GM12878 (cell line): ENCODE data around the gene TTC9B. TPM values are rescaled to one million over a fixed set of nuclear protein-coding genes. Genes with fewer than 3 reads are reported as not detected.

Experiments
- ATAC-seq: fragments of 200-7000 bp; cut with Tn5 transposase; 3 replicates; pipeline ENCODE4 v1.9.1; 2020; ENCODE audit warnings: mild to moderate bottlenecking, moderate library complexity
- BruUV-seq: library from RNA; stranded (reverse); fragments of 400-500 nt; replicated peaks from 2 replicates; lab custom pipeline; 2021; lab: Mats Ljungman, UMichigan
- CTCF ChIA-PET: fragments of 300-600 bp; sonication (Branson Sonifier 250); formaldehyde crosslinking; extraction: SDS; loops from one replicate; lab custom pipeline; 2021; ENCODE audit warnings: inconsistent platforms; lab: Yijun Ruan, JAX
- POLR2A ChIA-PET: fragments of 350-600 bp; formaldehyde crosslinking; extraction: SDS; loops from one replicate; lab custom pipeline; 2021; ENCODE audit warnings: inconsistent platforms; lab: Charles Lee
- RAD21 ChIA-PET: fragments of 300-600 bp; sonication (Branson Sonifier 250); formaldehyde crosslinking; loops from one replicate; lab custom pipeline; 2023; ENCODE audit warnings: antibody characterized with exemption; ENCODE audit not compliant: unreplicated experiment; lab: Charles Lee
- SMC1A ChIA-PET: fragments of 300-600 bp; sonication (Branson Sonifier 250); formaldehyde crosslinking; loops from one replicate; lab custom pipeline; 2023; ENCODE audit not compliant: unreplicated experiment, uncharacterized antibody; lab: Charles Lee
- DNase-seq: peaks from one replicate; pipeline ENCODE4 v3.0.0-alpha.2; 2011; ENCODE audit warnings: low read depth, low spot score
- FAIRE-seq: peaks from 3 replicates; lab custom pipeline; 2011; peaks lifted over from hg19 to GRCh38; lab: Jason Lieb, UNC
- H2AFZ ChIP-seq: 2 replicates; pipeline ENCODE4 v1.6.0; 2011; ENCODE audit warnings: low read depth, low read length, control low read depth; ENCODE audit not compliant: control insufficient read depth
- H3K27ac ChIP-seq: 2 replicates; pipeline ENCODE4 v1.5.1; 2011; ENCODE audit warnings: control low read depth; ENCODE audit not compliant: control insufficient read depth, insufficient read depth
- H3K27me3 ChIP-seq, 2 experiments: replicated peaks in 1 of 2; 2 replicates each; pipeline versions ENCODE4 v1.6.0 to v1.6.1; 2011; ENCODE audit warnings: low read length in 1 of 2; ENCODE audit not compliant: control insufficient read depth in 2 of 2, insufficient read depth in 2 of 2
- H3K36me3 ChIP-seq, 2 experiments: 2 replicates each; pipeline ENCODE4 v1.5.1; 2011; ENCODE audit warnings: low read length in 1 of 2; ENCODE audit not compliant: control insufficient read depth in 2 of 2, insufficient read depth in 2 of 2
- H3K4me1 ChIP-seq: 2 replicates; pipeline ENCODE4 v1.6.1; 2011; ENCODE audit warnings: mild to moderate bottlenecking, low read length, moderate library complexity, mixed read lengths; ENCODE audit not compliant: control insufficient read depth, insufficient read depth
- H3K4me2 ChIP-seq: 2 replicates; pipeline ENCODE4 v1.6.0; 2011; ENCODE audit warnings: control low read depth; ENCODE audit not compliant: control insufficient read depth, insufficient read depth
- H3K4me3 ChIP-seq: fragments of 200-600 bp; sonication (generic); 2 replicates; pipeline ENCODE4 v1.5.1; 2016
- H3K79me2 ChIP-seq: 2 replicates; pipeline ENCODE4 v1.6.0; 2011; ENCODE audit warnings: low read length; ENCODE audit not compliant: control insufficient read depth, insufficient read depth
- H3K9ac ChIP-seq: 2 replicates; pipeline ENCODE4 v1.8.0; 2011; ENCODE audit warnings: low read length, control low read depth, mixed read lengths; ENCODE audit not compliant: control insufficient read depth, insufficient read depth
- H3K9me3 ChIP-seq: replicated peaks from 3 replicates; pipeline ENCODE4 v1.5.1; 2011; ENCODE audit warnings: mild to moderate bottlenecking, low read length; ENCODE audit not compliant: control insufficient read depth, insufficient read depth
- H4K20me1 ChIP-seq: 2 replicates; pipeline ENCODE4 v1.6.0; 2011; ENCODE audit not compliant: control insufficient read depth, insufficient read depth
- BRCA1 ChIP-seq: IDR thresholded peaks from 2 replicates; pipeline ENCODE4 v1.6.1; 2011; ENCODE audit warnings: low read depth, low read length, improper control_type of control experiment
- KAT2A ChIP-seq: conservative IDR thresholded peaks from 2 replicates; pipeline ENCODE4 v1.6.1; 2011; ENCODE audit warnings: low read depth, low read length; ENCODE audit not compliant: control insufficient read depth
- MEF2B ChIP-seq: fragments of 450-650 bp; IDR thresholded peaks from 2 replicates; pipeline ENCODE4 v1.6.1; 2018; ENCODE audit warnings: mild to moderate bottlenecking, moderate library complexity; ENCODE audit not compliant: partially characterized antibody, poor library complexity, severe bottlenecking
- MYC ChIP-seq: IDR thresholded peaks from 2 replicates; pipeline ENCODE4 v1.6.1; 2011; ENCODE audit warnings: mild to moderate bottlenecking, low read length, moderate library complexity, inconsistent platforms; ENCODE audit not compliant: insufficient read depth, insufficient replicate concordance, insufficient read length, severe bottlenecking
- NKRF ChIP-seq: fragments of 450-650 bp; conservative IDR thresholded peaks from 2 replicates; pipeline ENCODE4 v1.6.1; 2017; ENCODE audit warnings: mild to moderate bottlenecking, moderate library complexity
- PAX5 ChIP-seq: IDR thresholded peaks from 2 replicates; pipeline ENCODE4 v1.6.1; 2011; ENCODE audit warnings: low read depth, low read length, borderline replicate concordance
- RCOR1 ChIP-seq: conservative IDR thresholded peaks from 2 replicates; pipeline ENCODE4 v1.6.1; 2012; ENCODE audit warnings: low read depth, low read length, improper control_type of control experiment
- SIN3A ChIP-seq: IDR thresholded peaks from 2 replicates; pipeline ENCODE4 v1.6.1; 2012; ENCODE audit warnings: low read depth, low read length, improper control_type of control experiment
- WGBS: methylation state at CpG from one replicate; pipeline ENCODE4 v1.1.6; 2016; ENCODE audit warnings: low lambda C conversion rate; ENCODE audit not compliant: insufficient replicate concordance, insufficient coverage; ENCODE audit errors: missing lambda C conversion rate; 5-methylcytosine and 5-hydroxymethylcytosine counted together
- in situ Hi-C: fragments of 300-500 bp; cut with MboI; formaldehyde crosslinking; loops from 9 replicates; pipeline ENCODE4 v1.14.3; 2018; ENCODE audit warnings: mixed read lengths
- intact Hi-C: fragments of 100-400 bp; cut with micrococcal nuclease; formaldehyde crosslinking; loops from one replicate; pipeline ENCODE4 v1.14.2; 2022; ENCODE audit not compliant: unreplicated experiment
- polyA plus RNA-seq, 11 experiments: library from polyadenylated mRNA; depleted of rRNA in 4 of 11; unstranded in 6 of 11; stranded (reverse) in 5 of 11; fragments of >200 nt; fragmentation: Nextera tagmentation in 4 of 11; fragmentation: Illumina TruSeq in 1 of 11; extraction: Ambion mirVana in 4 of 11; extraction: Trizol in 1 of 11; gene quantifications; 1 replicate in 1 of 11; 2 replicates in 10 of 11; pipeline versions ENCODE4 v1.2.1 to v1.2.3, GENCODE V29; 2011 to 2016; ENCODE audit warnings: inconsistent platforms in 2 of 11, missing spikeins in 2 of 11, low read depth in 1 of 11
- total RNA-seq, 4 experiments: library from RNA; depleted of rRNA in 3 of 4; stranded (reverse); fragments of >200 nt in 3 of 4; fragmentation: Illumina TruSeq in 1 of 4; extraction: Trizol in 1 of 4; gene quantifications; 2 replicates each; pipeline versions ENCODE4 v1.2.1 to v1.2.3, GENCODE V29; 2013 to 2021
- TF ChIP-seq, protein P1 (sequence below): fragments of 450-650 bp; IDR thresholded peaks from 2 replicates; pipeline ENCODE4 v1.6.1; 2014; ENCODE audit warnings: mild to moderate bottlenecking
- TF ChIP-seq, protein P2 (sequence below): IDR thresholded peaks from 2 replicates; pipeline ENCODE4 v1.6.1; 2011; ENCODE audit warnings: mild to moderate bottlenecking, low read depth, low read length, moderate library complexity; ENCODE audit not compliant: insufficient replicate concordance

The TTC9B gene
- total and polyA plus RNA-seq, 10 of the 15 experiments (the other 5 are each of a cell fraction or from before 2014, with no cell fraction given): 0.04 to 0.14 (median 0.10) TPM; not detected in 7

DNA sequence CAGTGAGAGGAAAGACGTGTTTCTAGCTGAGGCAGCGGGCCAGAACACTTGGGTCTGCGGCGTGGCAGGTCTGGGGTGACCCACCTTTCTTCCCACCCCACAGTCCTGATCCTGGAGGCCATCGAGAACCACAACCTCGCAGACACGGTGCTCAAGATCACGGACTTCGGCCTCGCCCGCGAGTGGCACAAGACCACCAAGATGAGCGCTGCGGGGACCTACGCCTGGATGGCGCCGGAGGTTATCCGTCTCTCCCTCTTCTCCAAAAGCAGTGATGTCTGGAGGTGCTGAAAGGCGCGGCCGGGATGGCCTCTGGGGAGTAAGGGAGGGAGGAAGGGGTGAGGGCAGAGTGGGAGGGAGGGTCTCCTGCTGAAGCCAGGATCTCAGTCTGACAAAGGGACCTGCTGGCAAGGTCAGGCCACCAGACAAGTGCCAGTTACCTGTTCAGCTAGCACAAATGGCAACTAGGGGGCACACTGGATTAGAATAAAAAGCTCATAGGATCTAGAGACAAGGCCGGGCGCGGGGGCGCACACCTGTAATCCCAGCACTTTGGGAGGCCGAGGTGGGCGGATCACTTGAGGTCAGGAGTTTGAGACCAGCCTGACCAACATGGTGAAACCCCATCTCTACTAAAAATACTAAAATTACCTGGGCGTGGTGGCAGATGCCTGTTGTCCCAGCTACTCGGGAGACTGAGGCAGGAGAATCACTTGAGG, 19.8 kb downstream of the TTC9B start:
- in situ Hi-C loops: no loop called here
- Histone ChIP-seq H3K9ac (no peak overlapping the region), H3K79me2 (no peaks in the 10 kb centered on the region), H2AFZ (no peak overlapping the region), H3K27me3 (no peaks in the 10 kb centered on the region), H3K27ac (no peak overlapping the region), H3K9me3 (no peaks in the 10 kb centered on the region), H3K4me2 (no peak overlapping the region), H3K4me3 (no peak overlapping the region), H3K36me3 (no peaks in the 10 kb centered on the region), H4K20me1 (no peaks in the 10 kb centered on the region), H3K4me1 (no peaks in the 10 kb centered on the region)
- ChIA-PET RAD21 (no interaction called here), SMC1A (interaction anchor here (0.7 to 1.9 kb wide), 2 partner anchors 9 to 881 kb away, joined by 4 read pairs; no protein-coding TSS in a partner anchor), POLR2A (interaction anchor here (1.4 kb wide), 1 partner anchor 81 kb away, joined by 3 read pairs; no protein-coding TSS in a partner anchor), CTCF (interaction anchor here (0.6 to 1.2 kb wide), 2 partner anchors 107 to 271 kb away, joined by 3 to 5 read pairs; no protein-coding TSS in a partner anchor)
- 95% methylated on average over 24 of the region's 29 CpGs for WGBS
- ATAC-seq: no peak
- FAIRE-seq: no peak
- intact Hi-C loops: no loop called here
- BruUV-seq: no TSS peak
- TF ChIP-seq BRCA1: no peak
- no peak for TF ChIP-seq RCOR1
- no peak for DNase-seq

- no peak overlapping the region for H3K9ac ChIP-seq
- ChIA-PET RAD21 (interaction anchor here (1.7 kb wide), 1 partner anchor 90 kb away, joined by 3 read pairs; no protein-coding TSS in a partner anchor), CTCF (interaction anchor here (1.1 kb wide), 1 partner anchor 28 kb away, joined by 3 read pairs; no protein-coding TSS in a partner anchor), POLR2A (no interaction called here), SMC1A (no interaction called here)
- no peak overlapping the region; the same call in 1 of the 2 replicates for H3K4me2 ChIP-seq
- no peak overlapping the region for H3K4me3 ChIP-seq
- H4K20me1 ChIP-seq: no peaks in the 10 kb centered on the region
- DNase-seq (no peak), FAIRE-seq (no peak), ATAC-seq (no peak)
- H3K27me3 ChIP-seq: no peaks in the 10 kb centered on the region
- H3K79me2 ChIP-seq: peaks cover 4% of the 10 kb centered on the region
- in situ Hi-C loops (no loop called here), intact Hi-C loops (no loop called here)
- 98% methylated on average over 3 of the region's 3 CpGs for WGBS
- no peaks in the 10 kb centered on the region for H3K36me3 ChIP-seq
- H3K9me3 ChIP-seq: no peaks in the 10 kb centered on the region
- no peak overlapping the region for H3K27ac ChIP-seq
- peaks cover 10% of the 10 kb centered on the region for H3K4me1 ChIP-seq
- BruUV-seq: TSS peak; percentile 62
- no peak overlapping the region for H2AFZ ChIP-seq
- no peak for TF ChIP-seq BRCA1
- no peak for TF ChIP-seq PAX5
- TF ChIP-seq MYC: no peak
- no peak for TF ChIP-seq NKRF
- TF ChIP-seq, protein P1, sequence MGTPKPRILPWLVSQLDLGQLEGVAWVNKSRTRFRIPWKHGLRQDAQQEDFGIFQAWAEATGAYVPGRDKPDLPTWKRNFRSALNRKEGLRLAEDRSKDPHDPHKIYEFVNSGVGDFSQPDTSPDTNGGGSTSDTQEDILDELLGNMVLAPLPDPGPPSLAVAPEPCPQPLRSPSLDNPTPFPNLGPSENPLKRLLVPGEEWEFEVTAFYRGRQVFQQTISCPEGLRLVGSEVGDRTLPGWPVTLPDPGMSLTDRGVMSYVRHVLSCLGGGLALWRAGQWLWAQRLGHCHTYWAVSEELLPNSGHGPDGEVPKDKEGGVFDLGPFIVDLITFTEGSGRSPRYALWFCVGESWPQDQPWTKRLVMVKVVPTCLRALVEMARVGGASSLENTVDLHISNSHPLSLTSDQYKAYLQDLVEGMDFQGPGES: no peak
- TF ChIP-seq, protein P2, sequence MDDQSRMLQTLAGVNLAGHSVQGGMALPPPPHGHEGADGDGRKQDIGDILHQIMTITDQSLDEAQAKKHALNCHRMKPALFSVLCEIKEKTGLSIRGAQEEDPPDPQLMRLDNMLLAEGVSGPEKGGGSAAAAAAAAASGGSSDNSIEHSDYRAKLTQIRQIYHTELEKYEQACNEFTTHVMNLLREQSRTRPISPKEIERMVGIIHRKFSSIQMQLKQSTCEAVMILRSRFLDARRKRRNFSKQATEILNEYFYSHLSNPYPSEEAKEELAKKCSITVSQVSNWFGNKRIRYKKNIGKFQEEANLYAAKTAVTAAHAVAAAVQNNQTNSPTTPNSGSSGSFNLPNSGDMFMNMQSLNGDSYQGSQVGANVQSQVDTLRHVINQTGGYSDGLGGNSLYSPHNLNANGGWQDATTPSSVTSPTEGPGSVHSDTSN: no peak
- TF ChIP-seq SIN3A: no peak
- TF ChIP-seq KAT2A: no peak
- TF ChIP-seq MEF2B: no peak
These were observed 24.7 kb downstream of the TTC9B start for GRCh38 chr19:40193587-40193849.
